ENCODE results near the gene SH3RF2. TPM values are rescaled to one million over a fixed set of nuclear protein-coding genes. Genes with fewer than 3 reads are reported as not detected.

Gene SH3RF2
- total and polyA plus RNA-seq, 2 donors (not counting 1 experiment from before 2014, with no cell fraction given), result 0.03 TPM; not detected in 1

GRCh38 chr5:146025114-146025680, 88.8 kb downstream of the SH3RF2 start:
- CTCF ChIA-PET, result no interaction called here
- Mint-ChIP-seq H3K27me3 (peaks cover 17% of the 10 kb centered on the region), H3K27ac (no peak overlapping the region), H3K9me3 (ENCODE audit: insufficient read depth) (no peaks in the 10 kb centered on the region), H3K4me1 (no peaks in the 10 kb centered on the region), H3K4me3 (no peak overlapping the region)
- Histone ChIP-seq H4K20me1 (ENCODE audit: control insufficient read depth, insufficient read depth, low read length, poor library complexity, severe bottlenecking) (no peaks in the 10 kb centered on the region), H2AFZ (ENCODE audit: insufficient read depth, low read depth, low read length, poor library complexity, severe bottlenecking) (no peak overlapping the region), H3K36me3 (replicated peaks in 1 of 2; ENCODE audit: control extremely low read depth in 1 of 2, control insufficient read depth in 1 of 2, extremely low read depth in 1 of 2, insufficient read depth in 2 of 2, low read length in 1 of 2) (no peaks in the 10 kb centered on the region), H3K27ac (ENCODE audit: low read length in 2 of 2) (no peak overlapping the region), H3K4me1 (ENCODE audit: control insufficient read depth in 2 of 2, insufficient read depth in 2 of 2, low read length in 2 of 2) (no peaks in the 10 kb centered on the region), H3K4me2 (replicated peaks; ENCODE audit: low read depth, low read length, poor library complexity, severe bottlenecking) (no peak overlapping the region), H3K27me3 (replicated peaks in 1 of 4; ENCODE audit: control extremely low read depth in 1 of 4, control insufficient read depth in 3 of 4, insufficient read depth in 4 of 4, low read length in 3 of 4) (peaks cover 0 to 3% (median 0%) of the 10 kb centered on the region in 4 experiments), H3K4me3 (ENCODE audit: control extremely low read depth in 1 of 5, extremely low read depth in 1 of 5, insufficient read depth in 1 of 5, low read depth in 2 of 5, low read length in 4 of 5) (no peak overlapping the region), H3K9ac (ENCODE audit: low read length) (no peak overlapping the region), H3K79me2 (ENCODE audit: control insufficient read depth, insufficient read depth, low read length) (no peaks in the 10 kb centered on the region), H3K9me3 (ENCODE audit: control extremely low read depth in 1 of 3, control insufficient read depth in 2 of 3, insufficient read depth in 1 of 3, low read length in 2 of 3) (no peaks in the 10 kb centered on the region)
- ATAC-seq (ENCODE audit: low read depth) (no peak), DNase-seq (no peak)
- WGBS (ENCODE audit: insufficient coverage), result 45% methylated on average over 3 of the region's 4 CpGs
- TF ChIP-seq, protein P1, sequence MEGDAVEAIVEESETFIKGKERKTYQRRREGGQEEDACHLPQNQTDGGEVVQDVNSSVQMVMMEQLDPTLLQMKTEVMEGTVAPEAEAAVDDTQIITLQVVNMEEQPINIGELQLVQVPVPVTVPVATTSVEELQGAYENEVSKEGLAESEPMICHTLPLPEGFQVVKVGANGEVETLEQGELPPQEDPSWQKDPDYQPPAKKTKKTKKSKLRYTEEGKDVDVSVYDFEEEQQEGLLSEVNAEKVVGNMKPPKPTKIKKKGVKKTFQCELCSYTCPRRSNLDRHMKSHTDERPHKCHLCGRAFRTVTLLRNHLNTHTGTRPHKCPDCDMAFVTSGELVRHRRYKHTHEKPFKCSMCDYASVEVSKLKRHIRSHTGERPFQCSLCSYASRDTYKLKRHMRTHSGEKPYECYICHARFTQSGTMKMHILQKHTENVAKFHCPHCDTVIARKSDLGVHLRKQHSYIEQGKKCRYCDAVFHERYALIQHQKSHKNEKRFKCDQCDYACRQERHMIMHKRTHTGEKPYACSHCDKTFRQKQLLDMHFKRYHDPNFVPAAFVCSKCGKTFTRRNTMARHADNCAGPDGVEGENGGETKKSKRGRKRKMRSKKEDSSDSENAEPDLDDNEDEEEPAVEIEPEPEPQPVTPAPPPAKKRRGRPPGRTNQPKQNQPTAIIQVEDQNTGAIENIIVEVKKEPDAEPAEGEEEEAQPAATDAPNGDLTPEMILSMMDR (IDR thresholded peaks at IDR 0.05), result no peak
- no peak for TF ChIP-seq EZH2 (IDR thresholded peaks at IDR 0.05; ENCODE audit: borderline replicate concordance, insufficient read depth, low read depth, low read length, poor library complexity, severe bottlenecking)
- intact Hi-C loops (cut with micrococcal nuclease), result no loop called here
- POLR2A ChIA-PET, result no interaction called here

DNA sequence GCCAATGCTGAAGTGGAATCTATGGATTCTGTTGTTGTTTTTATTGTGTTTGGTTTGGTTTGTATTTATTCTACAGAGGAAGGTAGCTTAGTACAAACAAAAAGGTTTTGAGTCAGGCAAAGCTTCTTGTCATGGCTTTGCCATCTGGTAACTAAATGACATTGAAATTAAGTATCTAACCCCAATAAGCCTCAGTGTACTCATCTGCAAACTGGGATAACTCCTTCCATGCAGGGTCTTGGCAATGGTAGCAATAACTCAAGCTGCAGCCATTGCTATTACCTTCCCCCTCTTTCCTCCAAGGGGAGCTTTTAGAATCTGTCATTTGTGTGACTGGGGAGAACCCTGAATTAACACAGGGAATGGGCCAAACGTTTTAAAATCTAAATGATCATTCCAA, 89.3 kb downstream of the SH3RF2 start:
- POLR2A ChIA-PET, result no interaction called here
- no peaks in the 10 kb centered on the region for H3K4me1 Mint-ChIP-seq
- peaks cover 0 to 3% (median 0%) of the 10 kb centered on the region in 4 experiments for H3K27me3 ChIP-seq (replicated peaks in 1 of 4; ENCODE audit: control extremely low read depth in 1 of 4, control insufficient read depth in 3 of 4, insufficient read depth in 4 of 4, low read length in 3 of 4)

More for the DNA sequence above, 89.3 kb downstream of the SH3RF2 start:
- Mint-ChIP-seq H3K27me3 (peaks cover 17% of the 10 kb centered on the region), H3K4me3 (no peak overlapping the region), H3K27ac (no peak overlapping the region), H3K9me3 (ENCODE audit: insufficient read depth) (no peaks in the 10 kb centered on the region)
- no CpG with 5 or more reads among the region's 1 CpG for WGBS (ENCODE audit: insufficient coverage)
- ATAC-seq (ENCODE audit: low read depth) (no peak), DNase-seq (no peak)
- no peaks in the 10 kb centered on the region for H3K9me3 ChIP-seq (ENCODE audit: control extremely low read depth in 1 of 3, control insufficient read depth in 2 of 3, insufficient read depth in 1 of 3, low read length in 2 of 3)
- H3K9ac ChIP-seq (ENCODE audit: low read length), result no peak overlapping the region
- no peak overlapping the region for H3K27ac ChIP-seq (ENCODE audit: low read length in 2 of 2)
- no peak overlapping the region for H2AFZ ChIP-seq (ENCODE audit: insufficient read depth, low read depth, low read length, poor library complexity, severe bottlenecking)
- CTCF ChIA-PET, result no interaction called here
- no peak overlapping the region for H3K4me3 ChIP-seq (ENCODE audit: control extremely low read depth in 1 of 5, extremely low read depth in 1 of 5, insufficient read depth in 1 of 5, low read depth in 2 of 5, low read length in 4 of 5)
- no peak overlapping the region for H3K4me2 ChIP-seq (replicated peaks; ENCODE audit: low read depth, low read length, poor library complexity, severe bottlenecking)
- no peaks in the 10 kb centered on the region for H3K36me3 ChIP-seq (replicated peaks in 1 of 2; ENCODE audit: control extremely low read depth in 1 of 2, control insufficient read depth in 1 of 2, extremely low read depth in 1 of 2, insufficient read depth in 2 of 2, low read length in 1 of 2)
- no peaks in the 10 kb centered on the region for H4K20me1 ChIP-seq (ENCODE audit: control insufficient read depth, insufficient read depth, low read length, poor library complexity, severe bottlenecking)
- TF ChIP-seq, protein P1 (IDR thresholded peaks at IDR 0.05), result no peak
- no peaks in the 10 kb centered on the region for H3K4me1 ChIP-seq (ENCODE audit: control insufficient read depth in 2 of 2, insufficient read depth in 2 of 2, low read length in 2 of 2)
- intact Hi-C loops (cut with micrococcal nuclease), result no loop called here
- no peaks in the 10 kb centered on the region for H3K79me2 ChIP-seq (ENCODE audit: control insufficient read depth, insufficient read depth, low read length)

Measured in B cell (primary cell).